NCI-H1694 (cell line): Measurements from ENCODE around the gene LDHAL6B.

Source experiments
- DNase-seq: peaks from one replicate; lab custom pipeline; 2025; lab: John Stamatoyannopoulos, UW

Gene LDHAL6B

DNA sequence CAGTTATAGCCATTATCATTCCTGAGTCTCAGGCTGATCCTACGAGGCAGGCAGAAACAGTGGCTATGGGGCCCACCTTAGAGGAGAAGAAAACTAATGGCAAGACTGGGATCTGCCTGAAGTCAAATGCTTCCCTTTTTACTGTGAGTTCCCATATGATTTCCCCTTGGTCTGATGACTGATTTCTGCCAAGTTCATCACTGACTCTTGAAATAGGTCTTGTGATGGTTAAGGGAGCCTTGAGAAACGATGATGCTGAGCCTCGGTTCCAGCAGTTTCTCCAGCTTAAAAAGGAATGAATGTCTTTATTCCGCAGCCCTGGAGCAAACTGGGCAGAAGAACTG lies 29.4 kb upstream of the LDHAL6B start:
- no peak for DNase-seq

DNA sequence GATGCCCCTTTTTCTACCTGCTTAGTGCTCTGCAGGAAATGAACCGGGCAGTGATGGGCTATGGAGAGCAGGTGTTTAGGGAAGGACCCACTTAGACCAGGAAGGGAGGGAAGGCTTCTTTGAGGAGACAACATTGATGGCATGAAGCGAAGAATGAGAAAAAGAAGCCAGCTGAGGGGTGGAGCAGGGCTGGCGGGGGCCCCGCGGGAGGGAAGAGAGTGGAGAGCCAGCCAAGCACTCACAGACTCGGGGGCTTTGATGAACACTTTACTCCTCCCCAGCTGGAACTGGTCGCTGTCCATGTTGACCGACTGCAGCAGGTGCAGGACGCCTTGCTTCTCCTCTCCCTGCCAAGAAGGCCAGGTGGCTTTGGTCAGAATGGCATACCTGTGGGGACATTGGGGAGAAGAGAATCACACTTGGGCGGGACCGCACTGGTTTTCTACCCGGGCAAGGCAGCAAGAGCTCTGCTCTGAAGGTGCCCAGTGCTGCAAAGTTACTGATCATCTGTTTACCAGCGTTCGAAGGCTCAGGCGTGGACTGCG lies 28.4 kb upstream of the LDHAL6B start:
- DNase-seq, result no peak

DNA sequence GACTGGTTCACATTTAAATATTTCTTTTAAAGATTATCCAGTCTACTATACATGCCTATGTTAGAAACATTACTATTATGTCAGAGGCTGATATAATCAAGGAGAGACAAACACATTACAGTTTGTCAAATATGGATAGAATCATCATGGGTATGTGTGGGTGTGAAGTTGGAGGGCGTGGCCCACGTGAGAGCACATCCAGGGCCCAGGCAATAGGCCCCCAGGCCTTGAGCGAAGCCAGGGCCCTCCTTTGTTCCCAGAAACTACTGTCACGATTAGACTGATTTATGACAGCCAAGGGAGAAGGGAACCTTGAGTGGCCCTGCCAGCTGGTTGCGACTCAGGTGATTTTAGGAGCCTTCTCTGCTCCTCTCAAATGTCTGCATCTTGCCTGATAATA lies 26.9 kb upstream of the LDHAL6B start:
- no peak for DNase-seq

DNA sequence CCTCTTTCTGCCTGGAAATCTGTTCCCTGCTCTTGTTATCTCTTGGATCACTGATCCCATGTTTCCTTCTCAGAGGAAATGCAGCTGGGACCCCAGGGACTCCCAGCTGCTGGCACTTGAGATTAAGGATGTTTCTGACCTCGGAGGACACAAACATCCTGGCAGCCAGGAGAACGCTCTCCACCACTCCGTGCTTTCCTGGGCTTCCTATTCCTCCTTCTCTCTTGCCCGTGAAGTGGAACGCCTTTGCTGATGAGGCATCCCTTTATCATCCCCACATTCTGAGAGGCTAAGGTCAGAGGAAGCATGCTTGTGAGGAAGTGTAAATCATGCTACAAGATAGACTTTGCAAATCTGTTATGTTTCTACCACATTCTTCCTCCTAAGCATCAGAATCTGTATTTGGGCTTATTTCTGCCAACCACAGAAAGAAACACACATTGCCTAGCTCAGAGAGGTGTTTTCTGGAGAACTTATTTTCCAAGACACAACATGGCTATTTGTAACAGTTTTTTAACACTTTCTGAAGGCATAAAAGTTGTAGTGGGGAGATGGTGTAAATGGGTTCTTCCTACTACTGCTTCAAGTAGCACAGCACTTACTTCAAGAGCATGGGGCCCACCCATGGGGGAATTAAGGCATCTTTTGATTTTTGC lies 25.6 kb upstream of the LDHAL6B start:
- DNase-seq, result no peak

DNA sequence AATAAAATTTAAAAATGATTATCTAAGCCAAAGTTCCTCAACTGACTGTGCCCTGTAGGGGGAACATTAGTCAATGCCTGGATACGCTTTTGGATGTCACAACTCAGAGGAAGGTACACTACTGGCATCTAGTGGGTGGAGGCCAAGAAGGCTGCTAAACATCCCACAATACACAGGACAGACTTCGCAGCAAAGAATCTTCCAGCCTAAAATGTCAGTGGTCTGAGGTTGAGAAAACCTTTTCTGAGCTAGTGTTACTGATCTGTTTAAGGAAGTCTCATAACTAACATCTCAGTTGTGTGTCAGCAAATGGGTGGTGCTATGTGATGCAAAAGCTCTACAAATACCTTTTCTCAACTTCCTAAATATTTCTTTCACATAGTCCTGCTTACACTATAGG lies 20.9 kb upstream of the LDHAL6B start:
- no peak for DNase-seq

DNA sequence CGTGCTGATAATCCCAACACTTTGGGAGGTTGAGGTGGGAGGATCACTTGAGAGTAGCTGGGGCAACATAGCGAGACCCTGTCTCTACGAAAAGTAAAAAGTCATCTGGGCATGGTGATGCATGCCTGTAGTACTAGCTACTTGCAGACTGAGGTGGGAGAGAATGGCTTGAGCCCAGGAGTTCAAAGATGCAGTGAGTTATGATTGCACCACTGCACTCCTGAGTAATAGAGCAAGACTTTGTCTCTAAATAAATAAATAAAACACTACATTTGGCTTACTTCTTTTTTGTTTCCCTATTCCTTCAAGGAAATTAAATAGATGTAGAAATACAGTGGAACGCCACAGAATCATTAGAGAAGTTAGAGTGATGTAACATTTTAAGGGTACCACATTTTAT lies 20.1 kb upstream of the LDHAL6B start:
- DNase-seq, result no peak

DNA sequence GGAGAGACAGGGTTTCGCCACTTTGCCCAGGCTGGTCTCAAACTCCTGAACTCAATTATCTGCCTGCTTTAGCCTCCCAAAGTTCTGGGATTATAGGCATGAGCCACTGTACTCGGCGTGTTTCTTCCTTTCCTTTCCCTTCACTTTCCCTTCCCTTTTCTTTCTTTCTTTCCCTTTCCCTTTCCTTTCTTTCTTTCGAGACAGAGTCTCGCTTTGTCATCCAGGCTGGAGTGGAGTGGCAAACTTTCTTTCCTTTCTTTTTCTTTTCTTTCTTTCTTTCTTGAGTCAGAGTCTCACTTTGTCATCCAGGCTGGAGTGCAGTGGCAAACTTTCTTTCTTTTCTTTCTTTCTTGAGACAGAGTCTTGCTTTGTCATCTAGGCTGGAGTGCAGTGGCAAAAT lies 17.4 kb upstream of the LDHAL6B start:
- DNase-seq, result no peak

DNA sequence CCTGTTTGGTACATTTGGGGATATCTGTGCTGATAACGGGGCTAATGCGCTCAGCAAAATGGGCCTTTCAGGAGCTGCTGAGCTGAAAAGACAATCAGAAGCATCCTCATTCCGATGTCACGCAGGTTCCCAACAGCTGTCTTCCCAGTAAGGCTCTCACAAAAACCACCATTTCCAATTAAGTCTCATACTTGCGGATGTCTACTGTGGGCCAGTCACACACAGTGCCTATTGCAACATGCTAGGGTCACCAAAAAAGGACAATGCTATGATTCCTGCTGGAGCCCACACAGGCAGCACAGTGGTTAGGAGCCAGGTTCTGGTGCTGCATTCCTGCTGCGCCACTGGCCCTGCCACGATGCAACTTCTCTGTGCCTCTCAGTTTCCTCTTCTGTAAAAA lies 16.4 kb upstream of the LDHAL6B start:
- DNase-seq, result no peak

DNA sequence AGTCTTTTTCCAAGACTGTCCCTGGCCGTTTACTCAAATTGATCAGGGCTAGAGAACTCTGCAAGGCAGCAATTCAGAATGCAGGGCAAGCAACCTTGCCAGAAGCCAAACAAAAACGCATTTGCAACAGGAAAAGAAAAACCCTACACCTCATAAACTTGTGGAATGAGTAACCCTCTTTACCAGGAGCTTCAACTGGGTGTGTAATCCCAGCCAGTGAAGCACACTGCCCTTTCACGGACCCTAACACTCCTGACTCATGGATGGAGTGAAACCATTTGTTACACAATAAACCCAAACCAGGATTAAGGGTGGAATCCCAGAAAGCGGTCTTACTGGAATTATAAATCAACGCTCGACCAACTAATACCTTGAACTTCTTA lies 14.8 kb upstream of the LDHAL6B start:
- no peak for DNase-seq

DNA sequence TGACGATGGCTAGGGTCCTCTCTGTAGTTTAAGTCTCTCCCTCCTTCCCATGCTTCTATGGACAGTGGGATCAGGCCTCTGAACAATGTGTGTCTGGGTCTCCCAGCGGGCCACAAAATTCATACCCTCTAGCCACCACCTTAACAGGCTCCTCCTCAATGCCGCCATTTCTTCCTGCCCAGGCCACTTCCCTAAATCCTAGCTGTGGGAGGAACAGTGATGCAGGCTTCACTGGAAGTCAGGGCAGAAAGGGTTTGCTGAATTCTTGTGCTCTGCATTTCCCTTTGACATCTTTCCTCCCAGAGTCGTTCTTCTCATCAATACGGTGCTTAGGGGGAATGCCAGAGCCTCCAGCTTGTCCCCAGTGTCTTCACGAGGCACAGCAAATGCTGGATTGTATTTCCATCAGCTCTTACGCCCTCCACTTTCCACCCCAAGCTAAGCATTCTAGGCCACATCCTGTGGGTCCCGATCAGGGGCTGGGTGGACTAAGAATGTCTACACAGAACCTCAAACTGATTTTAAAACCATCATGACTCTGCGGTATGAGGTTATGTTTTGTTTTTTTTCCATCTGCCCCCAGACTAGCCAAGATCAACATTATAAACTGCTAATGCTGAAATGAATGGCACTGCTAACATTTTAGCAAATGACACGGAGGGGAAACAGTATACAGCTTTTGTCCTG lies 11.9 kb upstream of the LDHAL6B start:
- DNase-seq, result no peak

DNA sequence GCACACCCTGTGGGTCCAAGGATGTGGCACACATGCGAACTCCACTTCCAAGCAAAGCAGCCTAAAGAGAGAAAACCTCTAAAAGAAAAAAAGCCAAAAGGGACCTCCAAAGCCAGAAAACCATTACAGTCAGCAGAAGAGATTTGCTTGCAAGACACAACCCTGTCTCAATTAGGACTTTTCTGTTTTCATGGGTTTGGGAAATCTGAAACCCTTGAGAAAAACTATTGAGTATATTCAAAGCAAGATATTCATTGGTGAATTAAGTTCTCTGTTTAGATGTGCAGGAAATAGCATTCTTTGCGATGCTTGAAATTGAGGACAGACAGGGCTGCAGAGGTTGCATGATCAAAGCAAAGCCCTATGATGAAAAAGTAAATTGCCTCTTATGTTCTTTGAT lies 10.2 kb upstream of the LDHAL6B start:
- no peak for DNase-seq

DNA sequence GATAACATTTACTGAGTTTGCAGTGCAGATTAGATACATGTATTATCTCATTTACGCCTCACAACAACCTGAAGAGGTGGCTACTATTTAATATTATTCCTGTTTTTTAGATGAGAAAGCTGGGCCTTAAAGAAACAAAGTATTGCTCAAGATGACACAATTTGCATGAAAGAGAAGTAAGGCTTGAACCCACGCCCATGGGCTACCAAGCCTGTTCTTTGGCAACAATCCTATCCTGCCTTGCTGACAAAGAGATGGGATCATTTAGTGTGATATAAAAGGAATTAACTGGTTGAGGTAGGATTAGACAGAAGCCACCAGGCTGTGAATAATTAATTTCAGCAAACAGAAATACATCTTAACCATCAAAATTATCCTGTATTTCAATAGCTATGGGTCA lies 9.2 kb upstream of the LDHAL6B start:
- DNase-seq, result no peak

DNA sequence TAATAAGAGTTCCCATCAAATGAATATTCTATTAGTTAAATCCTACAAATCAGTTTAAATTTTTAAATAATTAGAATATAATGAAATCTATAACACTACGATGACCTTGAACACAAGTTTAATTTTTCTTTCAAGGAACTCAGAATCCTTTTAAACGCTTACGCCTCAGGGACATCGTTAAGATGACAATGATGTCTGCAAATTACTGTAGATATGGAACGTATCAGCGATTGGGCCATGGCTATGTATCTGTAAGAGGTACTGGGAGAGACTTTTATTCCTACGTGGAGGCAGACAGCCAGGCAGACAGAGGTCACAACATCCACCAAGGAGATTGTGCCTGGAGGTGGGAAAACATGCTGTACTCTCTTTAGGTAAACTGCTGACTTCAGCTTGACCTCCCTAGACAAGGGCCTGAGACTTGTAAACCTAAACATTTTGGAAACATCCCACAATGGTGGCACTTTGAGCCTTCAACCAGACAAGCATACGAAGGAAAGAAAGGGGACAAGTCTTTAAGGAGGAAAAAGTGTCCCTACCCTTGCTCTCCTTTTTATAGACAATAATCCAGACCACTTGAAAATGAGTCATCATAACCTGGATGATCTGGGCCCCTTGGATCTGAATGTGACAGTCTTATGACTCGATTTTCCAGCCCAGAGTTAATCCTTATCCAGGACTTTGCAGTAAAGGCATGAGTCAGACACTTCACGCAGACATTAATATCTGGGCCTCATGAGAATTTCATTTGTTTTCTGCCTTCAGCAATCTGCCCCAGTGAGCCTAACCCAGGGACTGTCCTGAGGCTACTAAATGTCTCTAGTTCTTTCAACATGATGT lies 6.8 kb upstream of the LDHAL6B start:
- no peak for DNase-seq

DNA sequence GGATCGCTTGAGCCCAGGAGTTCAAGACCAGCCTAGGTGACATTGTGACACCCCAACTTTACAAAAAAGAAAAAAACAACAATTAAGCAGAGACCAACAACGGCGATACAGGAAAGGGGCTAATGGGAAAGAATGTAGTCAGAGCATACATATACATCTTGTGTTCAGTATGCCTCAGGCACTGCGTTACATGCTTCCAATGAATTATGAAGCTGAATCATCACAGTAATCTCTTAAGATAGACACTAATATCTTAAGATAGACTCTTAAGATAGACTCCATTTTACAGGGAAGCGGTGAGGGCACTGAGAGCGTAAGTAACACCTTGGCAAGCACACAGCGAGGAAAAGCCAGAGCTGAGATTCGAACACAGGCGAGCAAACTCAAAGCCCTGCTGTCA lies 6.1 kb upstream of the LDHAL6B start:
- no peak for DNase-seq

DNA sequence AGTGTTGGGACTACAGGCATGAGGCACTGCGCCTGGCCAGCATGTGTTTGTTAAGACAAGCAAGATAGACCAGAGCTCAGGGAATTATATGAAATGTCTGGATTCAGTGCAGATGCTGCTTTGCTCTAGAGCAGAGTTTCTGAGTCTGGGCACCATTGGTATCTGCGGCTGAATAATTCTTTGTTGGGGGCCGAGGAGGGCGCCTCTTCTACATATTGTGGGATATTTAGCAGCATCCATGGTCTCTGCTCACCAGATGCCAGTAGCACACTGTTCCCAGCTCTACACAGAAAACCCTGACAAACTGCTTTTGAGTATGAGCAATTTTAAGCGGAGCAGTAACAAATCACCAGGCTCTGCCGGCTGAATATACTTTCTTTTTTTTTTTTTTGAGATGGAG lies 3.6 kb upstream of the LDHAL6B start:
- DNase-seq, result no peak

DNA sequence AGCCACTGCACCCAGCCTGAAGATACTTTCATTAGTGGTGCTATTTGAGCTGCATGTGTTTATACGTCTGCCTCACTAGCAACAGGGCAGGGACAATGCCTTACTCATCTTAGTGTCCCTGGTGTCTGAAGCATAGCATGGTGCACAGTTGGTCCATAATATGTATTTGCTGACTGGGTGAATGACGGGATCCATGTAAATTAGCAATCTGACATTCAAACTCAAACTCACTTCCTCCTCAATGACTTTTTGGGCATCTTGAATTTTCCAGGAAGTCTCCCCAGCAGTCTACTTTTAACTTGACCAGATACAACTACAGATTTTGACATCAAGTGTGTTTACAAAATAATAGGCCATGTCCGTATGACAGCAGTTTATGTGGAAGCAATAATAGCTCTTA lies 3.0 kb upstream of the LDHAL6B start:
- no peak for DNase-seq

DNA sequence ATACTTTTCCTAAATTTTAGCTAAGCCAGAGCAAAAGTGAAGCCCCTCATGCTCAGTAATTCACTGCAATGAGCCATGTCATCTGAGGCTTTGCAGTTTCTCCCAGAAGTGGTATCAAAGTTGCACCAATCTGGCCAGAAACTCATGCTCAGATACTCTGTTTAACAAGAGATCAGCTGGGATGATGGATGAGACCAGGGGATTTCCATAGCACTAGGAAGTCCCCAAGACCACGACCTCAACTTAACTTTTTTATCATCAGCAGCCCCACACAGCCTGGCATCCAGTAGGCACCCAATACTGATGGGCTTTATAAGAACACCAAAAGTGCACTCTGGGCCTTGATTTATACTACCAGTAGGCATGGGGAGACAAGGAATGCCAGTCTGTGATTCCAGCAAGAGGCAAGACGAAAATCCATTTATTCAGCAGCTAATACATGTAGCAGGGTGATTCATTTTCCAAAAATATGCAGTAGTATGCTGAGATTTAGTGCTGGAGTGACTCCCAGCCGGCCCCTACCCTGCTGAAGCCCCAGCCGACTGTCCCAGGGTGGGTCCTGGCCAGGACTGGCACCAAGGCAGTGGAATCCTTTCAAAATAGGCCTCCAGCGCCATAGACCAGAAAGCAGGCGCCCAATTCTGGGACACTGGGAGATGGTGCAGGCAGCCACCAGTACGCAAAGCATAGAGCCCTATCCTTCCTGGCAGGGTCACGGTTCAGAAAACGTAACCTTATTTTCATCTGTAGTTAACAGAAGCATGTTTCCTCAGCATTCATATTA lies 612 bp upstream of the LDHAL6B start:
- DNase-seq, result no peak

DNA sequence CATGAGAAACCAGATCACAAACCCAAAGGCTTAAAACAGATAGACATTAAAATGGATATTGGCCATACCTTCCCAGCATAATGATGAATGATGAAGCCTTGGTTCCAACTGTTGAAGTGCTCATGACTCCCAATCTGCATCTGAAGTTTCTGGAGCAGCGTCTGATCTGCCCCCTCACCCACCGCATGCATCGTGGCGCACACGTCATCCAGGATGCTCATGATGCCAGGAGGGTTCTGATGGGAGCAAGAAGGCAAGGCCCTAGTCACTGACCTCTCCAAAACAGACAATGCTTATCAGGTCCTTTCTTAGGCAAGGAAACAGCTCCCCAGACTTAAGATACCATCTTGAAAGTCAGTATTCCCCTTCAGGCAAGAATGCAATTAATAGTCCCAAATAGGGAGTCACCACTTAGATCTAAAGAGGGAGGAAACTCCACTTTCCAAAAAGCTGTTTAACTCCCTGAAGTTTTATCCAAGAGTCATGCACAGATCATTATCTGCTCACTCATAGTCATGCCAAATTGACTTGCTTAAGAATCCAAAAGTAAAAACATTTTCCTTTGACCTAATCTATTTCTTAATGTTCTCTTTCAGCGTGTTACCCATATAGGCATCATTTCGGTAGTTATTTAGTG lies 2.1 kb downstream of the LDHAL6B start:
- no peak for DNase-seq

DNA sequence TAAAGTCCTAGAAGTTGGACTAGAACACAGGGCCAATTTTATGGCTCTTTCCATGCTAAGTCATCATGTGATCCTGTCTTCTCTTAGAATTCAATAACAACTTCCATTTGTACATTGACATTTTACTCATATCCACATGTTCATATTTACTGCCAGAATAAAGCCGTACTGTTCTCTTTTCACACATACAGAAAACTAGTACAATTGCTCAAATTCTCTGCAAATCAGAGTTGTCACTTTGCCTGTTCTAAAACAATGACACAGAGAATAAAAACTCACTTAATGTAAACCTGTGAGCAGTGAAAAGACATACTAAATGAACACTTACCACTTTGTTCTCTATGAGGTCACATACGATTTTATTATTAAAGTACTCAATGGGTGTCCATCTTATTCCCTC lies 3.5 kb downstream of the LDHAL6B start:
- DNase-seq, result no peak

DNA sequence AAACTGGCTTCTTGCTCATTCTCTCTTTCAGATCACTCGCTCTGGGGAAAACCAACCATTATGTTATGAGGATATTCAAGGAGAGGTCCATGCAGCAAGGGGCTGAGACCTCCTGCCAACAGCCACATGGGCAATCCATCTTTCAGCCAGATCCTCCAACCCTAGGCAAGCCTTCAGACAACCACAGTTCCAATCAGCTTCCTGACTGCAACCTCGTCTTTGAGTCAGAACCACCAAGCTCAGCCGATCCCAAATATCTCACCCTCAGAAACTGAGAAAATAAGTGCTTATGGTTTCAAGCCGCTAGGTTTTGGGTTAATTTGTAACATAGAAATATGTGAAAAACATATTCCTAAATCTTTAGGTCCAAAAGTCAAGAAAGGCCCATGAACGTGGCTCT lies 10.3 kb downstream of the LDHAL6B start:
- no peak for DNase-seq

DNA sequence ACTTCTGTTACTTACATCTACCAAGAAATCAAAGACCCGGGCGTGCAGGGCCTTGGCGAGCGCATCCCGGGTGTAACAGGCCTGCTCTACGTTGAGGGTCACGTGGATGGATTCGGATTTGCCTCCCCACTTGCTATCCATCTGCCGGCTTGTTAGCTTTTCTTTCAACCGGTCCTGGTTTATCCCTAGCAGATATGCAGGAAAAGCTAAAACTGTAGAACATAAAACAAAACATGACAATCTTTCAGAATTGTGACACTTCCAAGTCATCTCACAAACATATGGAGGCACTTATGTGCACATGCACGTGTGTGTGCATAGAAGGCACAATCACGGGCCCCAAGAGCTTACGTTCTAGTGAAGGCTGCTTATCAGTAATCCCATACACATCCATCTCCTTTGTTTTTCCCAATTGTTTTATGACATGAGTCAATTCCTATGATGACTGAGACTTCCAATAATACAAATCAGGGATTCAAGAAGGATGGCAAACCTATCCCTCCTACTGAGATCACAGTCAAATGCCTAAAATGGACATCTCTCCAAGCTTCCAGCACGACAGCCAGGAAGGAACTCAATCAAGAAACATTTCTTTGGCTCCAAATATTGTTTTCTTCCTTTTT lies 11.3 kb downstream of the LDHAL6B start:
- no peak for DNase-seq
